SK-N-SH (cell line): ENCODE results near the gene STON2. TPM values are rescaled to one million over a fixed set of nuclear protein-coding genes. Genes with fewer than 3 reads are reported as not detected.

ENCODE experiments used
- CTCF ChIA-PET: fragments of 300-600, 350-600 bp; formaldehyde crosslinking; extraction: SDS; loops from one replicate; lab custom pipeline; 2021; lab: Yijun Ruan, JAX
- POLR2A ChIA-PET: fragments of 350-600 bp; sonication (Branson Sonifier 250); formaldehyde crosslinking; extraction: SDS; loops from one replicate; lab custom pipeline; 2020; ENCODE audit warnings: antibody characterized with exemption, inconsistent platforms; lab: Yijun Ruan, JAX
- DNase-seq: peaks from one replicate; pipeline ENCODE4 v3.0.0; 2012
- H2AFZ ChIP-seq: fragments of 200-600 bp; sonication (generic); 2 replicates; pipeline ENCODE4 v1.8.1; 2016; ENCODE audit warnings: antibody characterized with exemption, mild to moderate bottlenecking, low read depth
- H3F3A ChIP-seq: fragments of 200-600 bp; sonication (generic); replicated peaks from 2 replicates; pipeline ENCODE3; 2016; ENCODE audit warnings: antibody characterized with exemption, mild to moderate bottlenecking; ENCODE audit not compliant: insufficient read depth
- H3K27ac ChIP-seq, 2 experiments: fragments of 200-500 bp in 1 of 2; fragments of 200-600 bp in 1 of 2; sonication (Bioruptor generic) in 1 of 2; sonication (generic), shearing (Covaris generic) in 1 of 2; 2 replicates each; pipeline versions ENCODE4 v1.5.1 to v1.6.1; 2014 to 2016; ENCODE audit warnings: low read depth in 2 of 2, inconsistent platforms in 1 of 2, low read length in 1 of 2, mild to moderate bottlenecking in 1 of 2, mixed read lengths in 1 of 2
- H3K27me3 ChIP-seq: fragments of 200-600 bp; sonication (generic), shearing (Covaris generic); 2 replicates; pipeline ENCODE4 v1.6.1; 2016; ENCODE audit warnings: mixed run types; ENCODE audit not compliant: insufficient read depth
- H3K36me3 ChIP-seq, 2 experiments: fragments of 200-500 bp in 1 of 2; fragments of 200-600 bp in 1 of 2; sonication (Bioruptor generic) in 1 of 2; sonication (generic) in 1 of 2; replicated peaks in 1 of 2; 2 replicates each; pipeline versions ENCODE3 to v1.5.1; 2014 to 2016; ENCODE audit warnings: low read length in 1 of 2, mild to moderate bottlenecking in 1 of 2; ENCODE audit not compliant: insufficient read depth in 2 of 2, control insufficient read depth in 1 of 2
- H3K4me1 ChIP-seq, 2 experiments: fragments of 200-500 bp in 1 of 2; fragments of 200-600 bp in 1 of 2; sonication (Bioruptor generic) in 1 of 2; sonication (generic), shearing (Covaris generic) in 1 of 2; 2 replicates each; pipeline versions ENCODE4 v1.5.1 to v1.6.1; 2014 to 2016; ENCODE audit warnings: low read depth in 1 of 2, low read length in 1 of 2, mixed run types in 1 of 2; ENCODE audit not compliant: insufficient read depth in 2 of 2, control insufficient read depth in 1 of 2
- H3K4me2 ChIP-seq: fragments of 200-600 bp; sonication (generic), shearing (Covaris generic); 2 replicates; pipeline ENCODE4 v1.6.1; 2017; ENCODE audit warnings: mixed run types
- H3K4me3 ChIP-seq, 2 experiments: fragments of 200-500 bp in 1 of 2; fragments of 200-600 bp in 1 of 2; sonication (Bioruptor generic) in 1 of 2; sonication (generic), shearing (Covaris generic) in 1 of 2; 2 replicates each; pipeline versions ENCODE4 v1.5.1 to v1.8.1; 2014 to 2016; ENCODE audit warnings: low read depth in 2 of 2, inconsistent platforms in 1 of 2, low read length in 1 of 2, mild to moderate bottlenecking in 1 of 2, mixed read lengths in 1 of 2, moderate library complexity in 1 of 2
- H3K79me2 ChIP-seq: fragments of 200-600 bp; sonication (generic); 2 replicates; pipeline ENCODE4 v1.8.1; 2017; ENCODE audit warnings: mild to moderate bottlenecking; ENCODE audit not compliant: insufficient read depth
- H3K9ac ChIP-seq: fragments of 200-600 bp; sonication (generic); 2 replicates; pipeline ENCODE4 v1.6.1; 2017; ENCODE audit warnings: mixed run types
- H3K9me2 ChIP-seq: fragments of 200-600 bp; sonication (generic); 2 replicates; pipeline ENCODE4 v1.6.1; 2017; ENCODE audit warnings: mixed run types
- H3K9me3 ChIP-seq: fragments of 200-600 bp; sonication (generic); 2 replicates; pipeline ENCODE4 v1.6.1; 2017; ENCODE audit warnings: mixed run types, mild to moderate bottlenecking, moderate library complexity
- H4K20me1 ChIP-seq: fragments of 200-600 bp; sonication (generic); 2 replicates; pipeline ENCODE4 v1.6.1; 2017; ENCODE audit warnings: mild to moderate bottlenecking, mixed run types; ENCODE audit not compliant: insufficient read depth
- CHD2 ChIP-seq: fragments of 150-350 bp; IDR thresholded peaks from 2 replicates; pipeline ENCODE4 v1.6.1; 2018; ENCODE audit warnings: low read length; ENCODE audit not compliant: partially characterized antibody
- CTCF ChIP-seq: fragments of 200-600 bp; sonication (generic); IDR thresholded peaks from 2 replicates; pipeline ENCODE4 v1.6.1; 2017; ENCODE audit warnings: antibody characterized with exemption, mild to moderate bottlenecking, moderate library complexity
- ELF1 ChIP-seq: IDR thresholded peaks from 2 replicates; pipeline ENCODE4 v1.4.0; 2012
- FOXJ3 ChIP-seq: sonication (generic); formaldehyde crosslinking; IDR thresholded peaks from 2 replicates; pipeline ENCODE4 v1.5.1; 2020; ENCODE audit warnings: mild to moderate bottlenecking, missing genetic modification reagents
- JUND ChIP-seq: IDR thresholded peaks from 2 replicates; pipeline ENCODE4 v1.4.0; 2012
- NRF1 ChIP-seq: IDR thresholded peaks from 2 replicates; pipeline ENCODE4 v1.6.1; 2012; ENCODE audit warnings: low read depth, mild to moderate bottlenecking, low read length
- POLR2AphosphoS5 ChIP-seq: IDR thresholded peaks from 2 replicates; pipeline ENCODE4 v1.6.1; 2012; ENCODE audit warnings: low read depth, low read length
- RAD21 ChIP-seq: IDR thresholded peaks from 2 replicates; pipeline ENCODE4 v1.6.1; 2012; ENCODE audit warnings: mild to moderate bottlenecking, low read length
- REST ChIP-seq: IDR thresholded peaks from 2 replicates; pipeline ENCODE4 v1.6.1; 2012; ENCODE audit warnings: mild to moderate bottlenecking, low read depth, low read length, moderate library complexity
- TAF1 ChIP-seq: IDR thresholded peaks from 2 replicates; pipeline ENCODE4 v1.6.1; 2012; ENCODE audit warnings: low read depth, mild to moderate bottlenecking, low read length, moderate library complexity, borderline replicate concordance
- TCF12 ChIP-seq: IDR thresholded peaks from 2 replicates; pipeline ENCODE4 v1.4.0; 2012
- USF2 ChIP-seq: fragments of 150-350 bp; IDR thresholded peaks from 2 replicates; pipeline ENCODE4 v1.6.1; 2017; ENCODE audit warnings: antibody characterized with exemption, low read length, low read depth, borderline replicate concordance
- YY1 ChIP-seq: IDR thresholded peaks from 2 replicates; pipeline ENCODE4 v1.4.0; 2012; ENCODE audit warnings: low read depth, mild to moderate bottlenecking
- WGBS: methylation state at CpG from one replicate; pipeline ENCODE4 v1.1.6; 2017; ENCODE audit warnings: low lambda C conversion rate; 5-methylcytosine and 5-hydroxymethylcytosine counted together
- polyA plus RNA-seq, 3 experiments: library from polyadenylated mRNA; depleted of rRNA; stranded (reverse); fragments of >200 nt; gene quantifications; 2 replicates each; pipeline ENCODE4 v1.2.3, GENCODE V29; 2012

STON2 gene
- polyA plus RNA-seq, 1 of the 3 experiments (the other 2 are of a cell fraction) = not detected

GRCh38 chr14:81447021-81447764 is 47.1 kb upstream of the STON2 start:
- Histone ChIP-seq H3K4me2 (no peak overlapping the region), H3K4me3 (no peak overlapping the region), H3K27me3 (no peaks in the 10 kb centered on the region; the same call in 1 of the 2 replicates), H3K36me3 (no peaks in the 10 kb centered on the region), H2AFZ (no peak overlapping the region), H3K9me3 (no peaks in the 10 kb centered on the region), H4K20me1 (no peaks in the 10 kb centered on the region), H3K4me1 (peaks cover 0 to 4% of the 10 kb centered on the region in 2 experiments; a peak in 1 of 4 replicates), H3K27ac (no peak overlapping the region), H3F3A (no peaks in the 10 kb centered on the region), H3K9me2 (no peaks in the 10 kb centered on the region), H3K79me2 (no peaks in the 10 kb centered on the region), H3K9ac (no peak overlapping the region)
- TF ChIP-seq TCF12 = no peak
- TF ChIP-seq NRF1 = no peak
- no peak for TF ChIP-seq FOXJ3 (CRISPR knock-in tag)
- TF ChIP-seq POLR2AphosphoS5 = no peak
- TF ChIP-seq TAF1 = no peak
- no peak for TF ChIP-seq CHD2
- TF ChIP-seq CTCF = no peak
- TF ChIP-seq YY1 = no peak
- TF ChIP-seq RAD21 = no peak
- TF ChIP-seq ELF1 = no peak
- TF ChIP-seq JUND = no peak
- no peak for TF ChIP-seq REST
- TF ChIP-seq USF2 = no peak
- 40% methylated on average over 3 of the region's 3 CpGs for WGBS
- ChIA-PET CTCF (interaction anchor here (0.7 to 3.5 kb wide), 3 partner anchors 10 to 178 kb away, joined by 3 to 16 read pairs (median 4); no protein-coding TSS in a partner anchor), POLR2A (no interaction called here)
- DNase-seq = no peak
